ENCODE data around the gene ADTRP.
"Not testable (repeated sequence)": the region's sequence is repeated elsewhere in the genome, so short reads cannot be mapped to it uniquely, and the experiment has no call there.

ADTRP gene

DNA sequence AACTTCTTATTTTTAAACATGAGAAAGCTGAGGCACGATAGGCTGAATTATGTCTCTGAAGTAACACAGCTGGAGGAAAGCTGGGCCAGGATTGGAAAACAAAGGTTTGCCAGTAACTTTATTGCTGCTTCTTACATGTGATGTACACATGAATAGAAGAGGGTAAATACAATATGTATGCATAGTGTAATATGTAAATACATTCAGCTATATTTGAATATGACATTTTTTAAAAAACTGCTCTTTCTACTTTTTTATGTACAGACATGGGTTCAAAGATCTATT lies 90.2 kb downstream of the ADTRP start:
- no peak for DNase-seq

DNA sequence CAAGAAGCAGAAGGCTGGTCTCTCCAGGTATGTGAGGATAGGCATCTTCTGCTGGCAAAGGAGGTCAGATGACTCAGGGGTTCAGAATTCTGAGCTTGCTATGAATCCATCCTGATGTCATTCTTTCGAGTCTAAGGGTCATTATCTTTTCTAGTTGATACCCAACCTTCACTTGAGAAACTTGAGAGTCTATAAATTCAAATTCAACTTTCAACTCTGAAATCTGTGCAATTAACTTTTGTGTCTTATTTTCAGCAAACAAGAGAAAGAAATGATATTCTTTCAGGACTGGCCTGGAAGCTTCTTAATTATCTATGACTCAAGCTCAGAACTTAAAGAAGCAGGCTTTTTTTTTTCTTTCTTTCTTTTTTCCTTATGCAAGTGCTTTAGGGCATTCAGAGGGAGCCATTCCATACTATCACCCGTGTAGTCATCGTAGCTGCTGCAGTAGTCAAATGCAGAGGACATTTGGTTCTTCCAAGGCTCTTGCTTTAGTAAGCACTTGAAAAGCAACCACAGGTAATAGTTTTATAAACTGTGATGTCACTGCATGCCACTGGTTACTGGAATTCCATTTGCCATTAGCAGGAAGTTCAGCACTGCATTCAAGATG lies 93.0 kb downstream of the ADTRP start:
- no peak for DNase-seq

DNA sequence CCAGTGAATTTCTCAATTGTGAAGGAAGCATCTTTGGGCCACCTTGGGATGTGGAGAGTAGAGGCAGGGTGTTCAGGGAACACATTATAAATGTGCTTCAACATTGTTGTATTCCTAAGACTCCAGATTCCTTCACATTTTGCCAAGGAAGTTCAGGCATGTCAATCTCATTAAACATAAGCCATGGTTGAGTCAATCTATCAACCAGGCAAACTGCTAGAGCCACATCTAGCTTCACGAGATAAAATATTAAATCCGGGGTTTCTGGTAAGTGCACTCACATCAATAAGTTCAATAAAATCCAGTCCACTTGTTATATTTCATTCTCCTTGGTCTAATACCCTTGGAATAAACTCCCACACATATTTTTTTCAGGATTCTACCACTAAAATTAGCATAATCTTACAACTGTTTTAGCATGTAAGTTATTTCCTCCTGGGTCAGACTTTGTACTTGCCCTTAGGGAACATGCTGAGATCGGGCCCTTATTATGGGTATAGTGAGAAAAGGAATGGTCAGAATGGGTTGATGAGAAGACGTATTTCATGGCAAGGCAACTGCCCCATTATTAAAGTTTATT lies 93.6 kb downstream of the ADTRP start:
- DNase-seq: no peak

DNA sequence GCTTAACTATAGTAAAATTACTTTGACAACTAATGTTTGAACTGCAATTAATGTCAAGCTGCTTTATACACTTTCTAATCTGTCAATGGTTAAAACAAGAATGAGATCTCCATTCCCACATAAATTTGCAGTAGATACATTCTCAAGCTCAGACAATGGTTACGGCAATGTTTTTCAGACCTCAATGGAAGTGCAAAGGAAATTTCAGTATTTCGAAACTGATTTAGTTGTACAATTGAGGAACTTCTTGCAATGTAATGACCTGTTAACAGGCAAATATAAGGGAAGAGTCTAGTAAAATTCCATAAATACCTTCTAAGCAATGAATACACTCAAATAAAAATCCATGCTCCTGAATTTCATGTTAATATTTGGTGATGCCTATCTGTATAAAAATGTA lies 94.7 kb downstream of the ADTRP start:
- no peak for DNase-seq

DNA sequence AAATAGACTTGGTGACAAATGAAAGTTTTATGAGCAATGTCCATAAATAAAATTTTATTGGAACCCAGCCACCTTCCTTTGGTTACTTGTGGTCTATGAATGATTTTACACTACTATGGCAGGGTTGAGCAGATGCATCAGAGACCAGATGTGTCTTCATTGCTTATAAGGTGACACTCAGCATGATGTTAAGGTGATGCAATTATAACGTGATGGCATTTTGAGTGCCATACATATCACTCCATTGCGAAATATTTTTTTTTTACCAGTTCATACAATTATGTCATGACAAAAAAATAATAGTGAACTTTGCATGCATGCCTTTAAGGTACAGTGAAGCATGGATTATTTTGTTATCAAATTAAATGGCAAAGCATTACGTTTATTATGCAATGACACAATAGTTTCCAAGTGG lies 96.0 kb downstream of the ADTRP start:
- DNase-seq: no peak

DNA sequence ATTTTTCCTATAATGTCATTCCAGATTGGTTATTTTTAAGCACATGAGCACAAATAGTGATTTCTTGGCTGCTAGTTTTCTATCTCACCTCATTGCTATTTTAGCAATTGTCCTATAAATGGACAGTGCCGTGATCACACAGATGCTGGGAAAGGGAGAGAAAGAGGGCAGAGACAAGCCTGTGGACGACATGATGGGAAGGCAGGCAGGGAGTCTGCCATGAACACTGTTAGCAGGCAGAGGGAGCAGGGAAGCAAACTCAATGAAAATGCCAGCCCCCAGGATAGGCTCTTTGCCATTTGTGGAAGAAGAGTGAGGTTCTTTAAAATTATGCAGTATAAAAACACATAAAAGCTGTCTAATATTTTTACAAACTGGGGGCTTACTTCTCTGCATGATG lies 96.8 kb downstream of the ADTRP start:
- DNase-seq: no peak

DNA sequence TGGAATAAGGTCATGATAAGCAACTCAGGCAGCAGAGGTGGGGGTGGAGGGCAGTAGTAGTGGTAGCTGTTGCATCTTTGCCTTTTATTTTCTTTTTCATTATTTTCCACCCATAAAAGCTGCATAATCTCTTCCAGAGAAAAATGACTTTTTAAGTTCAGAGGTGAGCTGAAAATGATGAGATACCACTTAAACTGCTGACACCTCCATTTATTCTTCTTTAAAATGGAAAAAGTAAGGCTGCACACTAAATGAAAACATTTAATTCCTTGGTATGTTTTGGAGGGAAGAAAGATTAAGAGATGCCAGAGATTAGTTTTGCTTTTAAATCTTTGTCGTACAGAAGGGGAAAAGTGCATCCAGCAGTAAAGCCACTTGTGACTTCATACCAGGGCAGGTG lies 97.2 kb downstream of the ADTRP start:
- DNase-seq: no peak

DNA sequence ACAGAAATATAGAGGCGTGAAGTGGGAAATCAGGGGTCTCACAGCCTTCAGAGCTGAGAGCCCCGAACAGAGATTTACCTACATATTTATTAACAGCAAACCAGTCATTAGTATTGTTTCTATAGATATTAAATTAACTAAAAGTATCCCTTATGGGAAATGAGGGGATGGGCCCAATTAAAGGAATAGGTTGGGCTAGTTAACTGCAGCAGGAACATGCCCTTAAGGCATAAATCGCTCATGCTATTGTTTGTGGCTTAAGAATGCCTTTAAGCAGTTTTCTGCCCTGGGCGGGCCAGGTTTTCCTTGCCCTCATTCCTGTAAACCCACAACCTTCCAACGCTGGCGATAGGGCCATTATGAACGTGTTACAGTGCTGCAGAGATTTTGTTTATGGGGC lies 98.1 kb downstream of the ADTRP start:
- DNase-seq: not testable (repeated sequence)

DNA sequence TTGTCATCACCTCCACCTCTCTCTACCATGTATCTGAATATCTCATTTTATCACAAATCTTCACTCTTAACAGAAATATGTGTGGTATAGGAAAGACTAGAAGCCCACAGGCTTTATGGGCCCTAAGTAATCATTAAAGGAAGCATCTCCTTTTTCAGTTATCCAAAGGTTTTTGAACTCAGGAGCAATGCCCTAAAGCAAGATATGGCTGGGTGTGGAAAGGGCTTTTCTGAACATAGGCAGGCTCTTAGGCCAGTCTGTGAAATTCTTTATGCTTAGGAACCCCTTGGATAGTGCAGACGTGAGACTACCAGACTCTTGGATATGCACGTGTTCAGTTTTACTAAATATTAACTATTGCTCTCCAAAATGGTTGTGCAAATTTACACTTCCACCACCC lies 99.5 kb downstream of the ADTRP start:
- DNase-seq: no peak

DNA sequence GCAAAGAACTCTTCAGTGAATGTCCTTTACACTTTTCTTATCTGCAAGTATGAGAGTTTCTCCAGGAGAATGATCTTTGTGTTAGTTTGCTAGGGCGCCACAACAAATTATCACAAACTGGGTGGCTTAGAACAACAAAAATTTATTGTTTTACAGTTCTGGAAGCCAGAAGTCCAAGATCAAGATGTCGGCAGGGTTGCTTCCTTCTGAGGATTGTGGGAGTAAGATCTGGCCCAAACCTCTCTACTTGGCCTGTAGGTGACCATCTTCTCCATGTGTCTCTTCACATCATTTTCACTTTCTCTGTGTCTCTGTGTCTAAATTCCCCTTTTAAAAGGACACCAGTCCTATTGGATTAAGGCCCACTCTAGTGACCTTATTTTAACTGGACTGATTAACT lies 103.0 kb downstream of the ADTRP start:
- no peak for DNase-seq

DNA sequence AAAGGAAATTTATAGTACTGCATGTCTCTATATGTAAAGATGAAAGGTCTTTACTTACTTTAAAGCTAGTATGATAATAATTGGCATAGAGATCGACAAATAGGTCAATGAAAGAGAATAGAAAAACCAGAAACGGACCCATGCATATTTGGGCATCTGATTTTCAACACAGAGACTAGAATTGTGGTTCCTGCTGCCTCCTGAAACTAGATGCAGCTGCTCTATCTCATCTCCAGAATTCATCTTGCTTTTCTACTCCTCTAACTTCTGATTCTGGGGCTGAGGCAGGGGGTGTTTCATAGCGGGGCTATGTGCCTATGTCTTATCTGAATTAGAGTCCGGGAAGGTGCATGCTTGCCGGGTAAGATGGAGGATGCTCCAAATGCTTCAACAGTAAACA lies 105.9 kb downstream of the ADTRP start:
- no peak for DNase-seq

DNA sequence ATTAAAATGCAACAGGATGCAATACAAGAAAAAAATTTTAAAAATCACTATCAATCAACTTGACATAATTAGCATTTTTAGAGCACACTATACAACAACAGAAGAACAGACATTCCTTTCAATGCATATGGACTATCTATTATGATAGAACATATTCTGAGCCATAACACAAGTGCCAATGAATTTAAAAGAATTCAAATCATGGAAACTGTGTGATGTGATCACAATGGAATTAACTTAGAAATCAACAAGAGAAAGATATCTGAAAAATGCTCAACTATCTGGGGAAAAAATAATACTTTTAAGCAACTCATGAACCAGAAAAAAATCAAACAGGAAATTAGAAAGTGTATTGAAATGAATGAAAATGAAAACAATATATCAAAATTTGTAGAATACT lies 106.3 kb downstream of the ADTRP start:
- DNase-seq: no peak

DNA sequence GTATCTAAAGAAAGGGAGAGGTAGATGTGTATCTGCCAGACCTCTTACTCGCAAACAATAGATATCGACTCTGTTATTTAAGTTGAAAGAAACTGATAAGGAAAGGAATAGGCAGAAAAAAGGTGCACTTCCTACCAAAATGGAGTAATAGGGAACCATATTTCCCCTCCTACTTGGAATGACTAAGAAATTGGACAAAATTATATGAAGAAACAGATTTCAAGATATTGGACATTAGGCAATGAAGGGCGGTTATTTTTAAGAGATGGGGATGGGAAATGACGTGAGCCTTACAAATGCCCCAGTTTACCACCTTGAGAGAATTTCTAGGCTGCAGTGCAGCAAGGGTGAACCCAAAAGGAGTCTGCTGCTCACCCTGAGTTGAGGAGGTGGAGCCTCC lies 108.9 kb downstream of the ADTRP start:
- DNase-seq: no peak

DNA sequence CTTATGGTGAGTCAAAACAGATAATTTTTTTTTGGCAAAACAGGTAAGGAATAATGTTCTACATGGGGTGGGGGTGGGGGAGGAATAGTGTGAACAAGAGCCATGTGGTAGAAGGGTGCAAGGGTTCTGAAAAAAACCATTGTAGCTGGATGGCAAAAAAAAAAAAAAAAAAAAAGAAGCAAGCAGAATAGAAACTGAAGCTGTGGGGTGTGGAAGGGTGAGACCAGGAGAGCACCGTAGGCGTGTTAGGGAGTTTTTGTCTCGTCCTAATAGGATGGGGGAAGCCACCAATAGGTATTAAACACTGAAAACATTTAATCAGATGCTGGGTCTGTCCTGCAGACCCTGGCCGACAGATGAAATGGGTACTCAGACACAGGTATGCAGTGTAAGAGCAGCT lies 110.1 kb downstream of the ADTRP start:
- DNase-seq: no peak

DNA sequence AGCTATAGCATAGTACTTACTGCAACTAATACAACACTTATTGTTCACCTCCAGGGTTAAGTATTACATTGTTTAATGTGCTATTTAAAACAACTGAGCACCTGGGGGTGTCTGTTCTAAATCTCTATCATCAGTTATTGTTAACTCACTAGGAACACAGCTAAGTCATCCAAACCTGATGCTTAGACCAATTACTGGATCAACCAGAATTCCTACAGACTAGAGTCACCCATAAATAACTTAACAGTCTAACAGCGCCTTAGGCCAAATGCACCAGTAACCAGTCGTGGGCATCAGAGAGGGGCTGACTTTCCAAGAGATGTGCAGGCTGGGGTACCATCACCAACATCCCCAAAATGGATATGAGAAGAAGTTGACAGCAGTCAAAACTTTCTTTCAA lies 110.7 kb downstream of the ADTRP start:
- no peak for DNase-seq

DNA sequence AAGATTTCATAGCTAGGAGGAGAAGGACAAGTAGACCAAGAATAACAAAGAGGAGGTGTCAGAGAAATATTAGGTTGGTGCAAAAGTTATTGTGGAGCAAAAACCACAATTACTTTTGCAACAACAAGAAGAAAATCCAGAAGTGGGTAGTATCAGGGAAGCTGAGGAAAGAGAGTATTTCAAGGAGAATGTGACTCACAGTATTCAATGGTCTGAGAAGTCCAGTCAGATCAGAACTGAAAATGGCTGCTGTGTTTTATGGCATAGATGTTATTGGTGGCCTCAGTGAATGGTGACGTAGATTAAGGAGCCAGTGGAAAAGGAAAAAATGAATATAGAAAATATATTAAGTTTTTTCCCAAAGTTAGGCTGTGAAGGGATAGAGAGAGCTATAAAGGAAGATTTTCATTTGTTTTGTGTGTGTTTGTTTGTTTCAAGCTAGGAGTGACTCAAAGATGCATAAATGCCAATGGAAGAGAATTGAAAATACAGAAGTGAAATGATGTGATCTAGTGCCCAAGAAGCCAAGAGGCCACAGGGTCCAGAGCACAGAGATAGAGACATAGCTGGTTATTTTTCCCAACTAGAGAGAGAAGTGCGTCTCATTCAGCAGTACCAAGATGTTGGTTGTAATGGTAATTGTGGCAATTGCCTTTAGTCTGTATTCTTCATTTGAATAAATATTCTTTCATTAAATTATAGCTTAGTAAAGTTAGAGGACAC lies 112.8 kb downstream of the ADTRP start:
- DNase-seq: no peak
